ENCODE measurements around the gene HIBADH.
A peak's percentile ranks its signal among the peaks of the same experiment; 100 is the strongest.

HIBADH gene

DNA sequence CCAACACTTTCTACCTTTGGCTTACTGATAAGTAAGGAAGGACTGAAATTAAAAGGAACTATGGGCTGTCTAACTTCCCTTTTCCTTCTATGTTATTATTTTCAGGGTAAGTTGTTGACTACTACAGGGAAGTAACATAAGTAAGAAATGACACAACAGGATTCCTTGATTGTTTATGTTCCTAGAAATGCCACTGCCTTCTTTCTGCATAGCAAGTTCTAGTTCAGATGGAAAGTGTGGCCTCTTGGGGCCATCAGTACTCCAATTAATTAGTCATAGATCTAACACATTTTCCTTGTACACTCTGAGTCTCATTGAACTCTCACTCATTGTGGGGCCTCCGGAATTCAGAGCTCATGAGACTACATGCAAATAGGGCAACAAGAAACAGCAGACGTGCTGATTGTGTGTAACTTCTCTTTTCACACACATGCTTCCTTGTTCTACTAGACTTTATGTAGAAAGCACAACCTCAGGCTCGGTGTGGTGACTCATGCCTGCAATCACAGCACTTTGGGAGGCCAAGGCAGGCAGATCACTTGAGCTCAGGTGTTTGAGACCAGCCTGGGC is 35.3 kb upstream of the HIBADH start:
- Histone ChIP-seq H3K4me2 (ENCODE audit: low read depth, low read length, poor library complexity, severe bottlenecking) (no peak overlapping the region), H2AFZ (ENCODE audit: low read length) (peak overlapping the region; percentile 68), H3K4me1 (ENCODE audit: insufficient read depth, low read length, poor library complexity, severe bottlenecking) (peaks cover 9% of the 10 kb centered on the region), H3K79me2 (ENCODE audit: insufficient read depth, low read length) (no peaks in the 10 kb centered on the region), H3K9me2 (replicated peaks; ENCODE audit: low read depth, low read length) (no peaks in the 10 kb centered on the region), H3K9me3 (ENCODE audit: insufficient read depth, low read depth, low read length) (no peaks in the 10 kb centered on the region), H3K4me3 (ENCODE audit: low read length, poor library complexity, severe bottlenecking) (no peak overlapping the region), H3K9ac (ENCODE audit: low read depth, low read length, poor library complexity, severe bottlenecking) (no peak overlapping the region), H3K27me3 (ENCODE audit: insufficient read depth, low read length, poor library complexity, severe bottlenecking) (no peaks in the 10 kb centered on the region), H3K36me3 (ENCODE audit: insufficient read depth, low read length) (no peaks in the 10 kb centered on the region), H3F3A (ENCODE audit: low read depth) (no peaks in the 10 kb centered on the region), H4K20me1 (ENCODE audit: insufficient read depth, low read length, poor library complexity, severe bottlenecking) (no peaks in the 10 kb centered on the region)
- TF ChIP-seq, protein P1, sequence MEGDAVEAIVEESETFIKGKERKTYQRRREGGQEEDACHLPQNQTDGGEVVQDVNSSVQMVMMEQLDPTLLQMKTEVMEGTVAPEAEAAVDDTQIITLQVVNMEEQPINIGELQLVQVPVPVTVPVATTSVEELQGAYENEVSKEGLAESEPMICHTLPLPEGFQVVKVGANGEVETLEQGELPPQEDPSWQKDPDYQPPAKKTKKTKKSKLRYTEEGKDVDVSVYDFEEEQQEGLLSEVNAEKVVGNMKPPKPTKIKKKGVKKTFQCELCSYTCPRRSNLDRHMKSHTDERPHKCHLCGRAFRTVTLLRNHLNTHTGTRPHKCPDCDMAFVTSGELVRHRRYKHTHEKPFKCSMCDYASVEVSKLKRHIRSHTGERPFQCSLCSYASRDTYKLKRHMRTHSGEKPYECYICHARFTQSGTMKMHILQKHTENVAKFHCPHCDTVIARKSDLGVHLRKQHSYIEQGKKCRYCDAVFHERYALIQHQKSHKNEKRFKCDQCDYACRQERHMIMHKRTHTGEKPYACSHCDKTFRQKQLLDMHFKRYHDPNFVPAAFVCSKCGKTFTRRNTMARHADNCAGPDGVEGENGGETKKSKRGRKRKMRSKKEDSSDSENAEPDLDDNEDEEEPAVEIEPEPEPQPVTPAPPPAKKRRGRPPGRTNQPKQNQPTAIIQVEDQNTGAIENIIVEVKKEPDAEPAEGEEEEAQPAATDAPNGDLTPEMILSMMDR (conservative IDR thresholded peaks at IDR 0.05; ENCODE audit: low read length): no peak
- no peak for TF ChIP-seq EZH2phosphoT487 (IDR thresholded peaks at IDR 0.05; ENCODE audit: borderline replicate concordance)

DNA sequence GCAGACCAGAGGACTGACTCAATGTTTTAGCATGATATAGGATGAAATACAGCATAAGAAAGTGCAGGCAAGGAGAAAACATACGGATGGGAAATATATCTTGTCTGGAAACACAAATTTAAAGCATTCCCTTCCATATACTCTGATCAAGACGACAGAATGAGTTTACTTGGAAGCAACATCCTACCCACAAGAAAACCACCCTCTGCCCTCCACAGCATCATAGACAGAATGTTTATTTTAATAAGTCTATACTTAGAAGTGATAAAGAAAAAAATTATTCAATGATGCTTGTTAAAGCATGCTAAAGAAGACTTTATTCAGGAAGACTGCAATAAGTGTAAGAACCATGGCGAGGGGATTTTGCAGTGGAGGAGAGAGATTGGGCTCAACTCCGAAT is 32.4 kb upstream of the HIBADH start:
- TF ChIP-seq, protein P1 (conservative IDR thresholded peaks at IDR 0.05; ENCODE audit: low read length): no peak
- no peak for TF ChIP-seq EZH2phosphoT487 (IDR thresholded peaks at IDR 0.05; ENCODE audit: borderline replicate concordance)
- H3K9ac ChIP-seq (ENCODE audit: low read depth, low read length, poor library complexity, severe bottlenecking): no peak overlapping the region

DNA sequence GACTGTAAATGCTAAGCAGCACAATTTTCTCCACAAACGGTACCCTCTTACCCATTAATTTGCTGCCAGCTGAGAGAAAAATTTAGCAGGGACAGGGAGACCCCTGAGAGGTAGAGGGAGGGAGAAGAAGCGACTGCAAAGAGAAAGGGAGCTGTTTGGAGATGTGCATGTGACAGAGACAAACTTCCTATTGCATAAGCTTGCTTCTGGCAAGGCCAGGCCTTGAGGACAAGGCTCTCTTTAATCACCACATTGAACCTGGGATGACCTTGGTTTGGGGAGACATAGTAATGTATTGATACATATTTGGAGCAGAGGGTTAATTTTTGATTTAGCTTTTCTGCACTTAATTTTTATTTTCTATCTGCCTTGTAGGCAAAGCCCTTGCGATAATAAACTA is 31.1 kb upstream of the HIBADH start:
- Histone ChIP-seq H3K36me3 (ENCODE audit: insufficient read depth, low read length) (no peaks in the 10 kb centered on the region), H3K4me1 (ENCODE audit: insufficient read depth, low read length, poor library complexity, severe bottlenecking) (peaks cover 22% of the 10 kb centered on the region), H3K9me2 (replicated peaks; ENCODE audit: low read depth, low read length) (no peaks in the 10 kb centered on the region), H3F3A (ENCODE audit: low read depth) (no peaks in the 10 kb centered on the region), H3K79me2 (ENCODE audit: insufficient read depth, low read length) (no peaks in the 10 kb centered on the region), H4K20me1 (ENCODE audit: insufficient read depth, low read length, poor library complexity, severe bottlenecking) (no peaks in the 10 kb centered on the region), H3K4me2 (ENCODE audit: low read depth, low read length, poor library complexity, severe bottlenecking) (no peak overlapping the region), H3K27me3 (ENCODE audit: insufficient read depth, low read length, poor library complexity, severe bottlenecking) (no peaks in the 10 kb centered on the region), H3K9ac (ENCODE audit: low read depth, low read length, poor library complexity, severe bottlenecking) (peak overlapping the region; percentile 47), H3K9me3 (ENCODE audit: insufficient read depth, low read depth, low read length) (no peaks in the 10 kb centered on the region), H3K4me3 (ENCODE audit: low read length, poor library complexity, severe bottlenecking) (no peak overlapping the region), H2AFZ (ENCODE audit: low read length) (peak overlapping the region; percentile 40; the same call in 1 of the 2 replicates)
- TF ChIP-seq, protein P1 (conservative IDR thresholded peaks at IDR 0.05; ENCODE audit: low read length): no peak
- TF ChIP-seq EZH2phosphoT487 (IDR thresholded peaks at IDR 0.05; ENCODE audit: borderline replicate concordance): no peak

More for the DNA sequence above, 32.4 kb upstream of the HIBADH start:
- Histone ChIP-seq H3K4me2 (ENCODE audit: low read depth, low read length, poor library complexity, severe bottlenecking) (no peak overlapping the region), H3K4me3 (ENCODE audit: low read length, poor library complexity, severe bottlenecking) (no peak overlapping the region), H2AFZ (ENCODE audit: low read length) (no peak overlapping the region), H4K20me1 (ENCODE audit: insufficient read depth, low read length, poor library complexity, severe bottlenecking) (no peaks in the 10 kb centered on the region), H3F3A (ENCODE audit: low read depth) (no peaks in the 10 kb centered on the region), H3K4me1 (ENCODE audit: insufficient read depth, low read length, poor library complexity, severe bottlenecking) (peaks cover 17% of the 10 kb centered on the region), H3K9me2 (replicated peaks; ENCODE audit: low read depth, low read length) (no peaks in the 10 kb centered on the region), H3K27me3 (ENCODE audit: insufficient read depth, low read length, poor library complexity, severe bottlenecking) (no peaks in the 10 kb centered on the region), H3K9me3 (ENCODE audit: insufficient read depth, low read depth, low read length) (no peaks in the 10 kb centered on the region), H3K79me2 (ENCODE audit: insufficient read depth, low read length) (no peaks in the 10 kb centered on the region), H3K36me3 (ENCODE audit: insufficient read depth, low read length) (no peaks in the 10 kb centered on the region)

Data from Loucy (cell line).